Progenitor cell of endocrine pancreas (in vitro differentiated cells): ENCODE data around the gene NSF. TPM values are rescaled to one million over a fixed set of nuclear protein-coding genes. Genes with fewer than 3 reads are reported as not detected.
"Not testable (repeated sequence)": the region's sequence is repeated elsewhere in the genome, so short reads cannot be mapped to it uniquely, and the experiment has no call there.

Experiments used
- DNase-seq: peaks from one replicate; pipeline ENCODE4 v3.0.0; 2021; ENCODE audit warnings: low spot score; ENCODE audit not compliant: unreplicated experiment
- H3K27ac Mint-ChIP-seq: 2 replicates; pipeline ENCODE4 v1.8.0; 2021; ENCODE audit warnings: mild to moderate bottlenecking, moderate library complexity, mixed read lengths
- H3K27me3 Mint-ChIP-seq: 2 replicates; pipeline ENCODE4 v1.8.0; 2021; ENCODE audit warnings: mixed read lengths
- H3K36me3 Mint-ChIP-seq: 2 replicates; pipeline ENCODE4 v1.8.0; 2022; ENCODE audit warnings: mixed read lengths; ENCODE audit not compliant: insufficient read depth
- H3K4me1 Mint-ChIP-seq: 2 replicates; pipeline ENCODE4 v1.8.0; 2021; ENCODE audit warnings: low read depth, mixed read lengths
- H3K4me3 Mint-ChIP-seq: 2 replicates; pipeline ENCODE4 v1.8.0; 2021; ENCODE audit warnings: low read depth, mild to moderate bottlenecking, moderate library complexity, mixed read lengths
- H3K9me3 Mint-ChIP-seq: 2 replicates; pipeline ENCODE4 v1.8.0; 2021; ENCODE audit warnings: low read depth, mixed read lengths
- total RNA-seq: library from RNA; stranded (reverse); gene quantifications from 2 replicates; pipeline ENCODE4 v1.2.1, GENCODE V29; 2021
- TF ChIP-seq, protein P1 (sequence below): fragments of 200-600 bp; sonication (generic); IDR thresholded peaks from one replicate; pipeline ENCODE4 v1.5.0; 2021; ENCODE audit warnings: antibody characterized with exemption, mild to moderate bottlenecking; ENCODE audit not compliant: unreplicated experiment

Gene NSF
- total RNA-seq, 1 donor from 2014 or later: 31.3 TPM

DNA sequence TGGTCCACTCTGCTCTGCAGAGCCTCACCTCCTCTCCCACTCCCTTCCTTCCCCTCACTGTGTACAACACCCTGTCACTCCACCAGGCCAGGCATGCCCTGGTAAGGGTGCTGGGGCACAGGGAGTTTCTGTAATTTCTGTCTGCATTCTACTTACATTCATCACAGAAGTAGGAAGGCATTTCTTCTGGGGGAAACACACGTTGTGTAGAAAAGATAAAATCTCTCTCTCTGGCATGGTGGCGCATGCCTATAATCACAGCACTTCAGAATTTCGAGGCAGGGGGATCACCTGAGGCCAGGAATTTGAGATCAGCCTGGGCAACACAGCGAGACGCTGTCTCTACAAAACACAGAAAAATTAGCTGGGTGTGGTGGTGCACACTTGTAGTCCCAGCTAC is 201.1 kb downstream of the NSF start:
- Mint-ChIP-seq H3K27me3 (peaks cover 39% of the 10 kb centered on the region), H3K4me3 (no peak overlapping the region), H3K9me3 (no peaks in the 10 kb centered on the region), H3K27ac (no peak overlapping the region), H3K4me1 (no peaks in the 10 kb centered on the region), H3K36me3 (no peaks in the 10 kb centered on the region)
- TF ChIP-seq, protein P1, sequence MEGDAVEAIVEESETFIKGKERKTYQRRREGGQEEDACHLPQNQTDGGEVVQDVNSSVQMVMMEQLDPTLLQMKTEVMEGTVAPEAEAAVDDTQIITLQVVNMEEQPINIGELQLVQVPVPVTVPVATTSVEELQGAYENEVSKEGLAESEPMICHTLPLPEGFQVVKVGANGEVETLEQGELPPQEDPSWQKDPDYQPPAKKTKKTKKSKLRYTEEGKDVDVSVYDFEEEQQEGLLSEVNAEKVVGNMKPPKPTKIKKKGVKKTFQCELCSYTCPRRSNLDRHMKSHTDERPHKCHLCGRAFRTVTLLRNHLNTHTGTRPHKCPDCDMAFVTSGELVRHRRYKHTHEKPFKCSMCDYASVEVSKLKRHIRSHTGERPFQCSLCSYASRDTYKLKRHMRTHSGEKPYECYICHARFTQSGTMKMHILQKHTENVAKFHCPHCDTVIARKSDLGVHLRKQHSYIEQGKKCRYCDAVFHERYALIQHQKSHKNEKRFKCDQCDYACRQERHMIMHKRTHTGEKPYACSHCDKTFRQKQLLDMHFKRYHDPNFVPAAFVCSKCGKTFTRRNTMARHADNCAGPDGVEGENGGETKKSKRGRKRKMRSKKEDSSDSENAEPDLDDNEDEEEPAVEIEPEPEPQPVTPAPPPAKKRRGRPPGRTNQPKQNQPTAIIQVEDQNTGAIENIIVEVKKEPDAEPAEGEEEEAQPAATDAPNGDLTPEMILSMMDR: no peak
- no peak for DNase-seq

DNA sequence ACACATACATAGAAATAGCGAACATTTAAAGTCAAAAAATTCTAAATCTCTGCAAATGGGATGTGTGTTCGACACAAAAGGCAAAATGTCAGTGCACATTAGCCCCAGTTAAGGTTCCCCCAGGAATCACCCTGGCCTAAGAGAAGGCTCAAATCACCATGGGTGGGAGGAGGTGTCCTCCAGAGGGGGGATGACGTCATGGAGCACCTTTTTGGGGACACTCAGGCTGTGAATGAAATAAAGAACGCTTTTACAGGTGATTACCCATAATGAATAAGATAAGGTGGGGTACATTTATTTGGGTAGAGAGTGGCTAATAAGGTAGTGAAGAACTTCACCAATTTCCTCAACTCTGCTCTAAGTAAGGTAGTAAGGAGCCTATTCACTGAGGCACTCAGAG is 201.6 kb downstream of the NSF start:
- H3K4me3 Mint-ChIP-seq: no peak overlapping the region
- H3K4me1 Mint-ChIP-seq: no peaks in the 10 kb centered on the region
- TF ChIP-seq, protein P1: no peak
- no peaks in the 10 kb centered on the region for H3K36me3 Mint-ChIP-seq
- no peak for DNase-seq
- peaks cover 43% of the 10 kb centered on the region for H3K27me3 Mint-ChIP-seq
- no peaks in the 10 kb centered on the region for H3K9me3 Mint-ChIP-seq
- H3K27ac Mint-ChIP-seq: no peak overlapping the region

- not testable (repeated sequence) for DNase-seq, H3K27ac Mint-ChIP-seq, H3K36me3 Mint-ChIP-seq, H3K9me3 Mint-ChIP-seq, H3K4me1 Mint-ChIP-seq, H3K4me3 Mint-ChIP-seq
- H3K27me3 Mint-ChIP-seq: peaks cover 49% of the 10 kb centered on the region
These were observed 202.6 kb downstream of the NSF start for GRCh38 chr17:46793023-46793422.

DNA sequence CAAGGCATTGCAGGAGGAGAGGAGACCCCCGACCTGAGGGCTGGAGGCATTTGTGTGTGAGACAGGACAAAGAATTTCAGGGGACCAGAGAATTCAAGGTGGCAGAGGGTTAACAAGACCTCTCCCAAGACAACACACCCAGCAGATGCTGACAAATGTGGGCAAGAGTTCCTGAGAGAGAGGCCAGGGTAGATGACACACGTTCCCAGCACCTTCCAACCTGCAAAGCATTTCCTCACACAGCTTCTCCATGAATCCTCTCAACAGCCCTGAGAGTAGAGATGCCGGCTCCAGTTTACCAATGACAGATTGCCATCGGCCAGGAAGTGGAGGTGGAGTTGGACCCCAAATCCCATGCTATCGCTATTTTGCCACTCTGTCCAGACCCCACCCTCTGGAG is 203.1 kb downstream of the NSF start:
- no peak overlapping the region for H3K4me3 Mint-ChIP-seq
- H3K4me1 Mint-ChIP-seq: no peaks in the 10 kb centered on the region
- no peaks in the 10 kb centered on the region for H3K36me3 Mint-ChIP-seq
- no peak overlapping the region for H3K27ac Mint-ChIP-seq
- no peak for DNase-seq
- TF ChIP-seq, protein P1: no peak
- H3K27me3 Mint-ChIP-seq: peaks cover 44% of the 10 kb centered on the region
- no peaks in the 10 kb centered on the region for H3K9me3 Mint-ChIP-seq

GRCh38 chr17:46794318-46794717 is 203.8 kb downstream of the NSF start:
- no peak overlapping the region for H3K27ac Mint-ChIP-seq

DNA sequence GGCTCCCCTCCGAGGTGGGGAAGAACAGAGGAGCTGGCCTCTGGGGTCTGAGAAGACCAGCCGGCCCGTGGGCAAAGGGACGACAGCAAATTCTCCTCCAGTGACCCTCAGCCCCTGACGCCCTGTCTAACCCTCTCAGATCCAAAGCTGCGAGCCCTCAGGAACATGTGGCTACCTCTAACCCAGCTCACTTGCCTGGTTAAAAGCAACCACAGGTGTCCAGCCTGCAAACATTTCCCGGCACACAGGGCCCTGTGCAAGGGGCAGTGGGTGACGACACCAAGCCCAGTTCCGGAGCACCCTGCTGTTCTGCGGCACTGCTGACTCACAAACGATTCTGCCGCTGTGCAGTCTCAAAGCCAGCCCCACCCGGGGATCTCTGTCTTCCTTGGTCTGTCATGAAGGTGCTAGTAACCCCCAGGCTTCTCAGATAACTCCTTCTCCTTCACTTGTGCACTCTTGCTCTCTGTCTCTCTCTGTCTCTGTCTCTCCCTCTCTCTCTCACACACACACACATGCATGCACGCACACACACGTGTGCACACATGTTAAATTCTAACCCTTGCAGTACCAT is 205.0 kb downstream of the NSF start:
- TF ChIP-seq, protein P1: no peak
- Mint-ChIP-seq H3K27me3 (peaks cover 41% of the 10 kb centered on the region), H3K9me3 (no peaks in the 10 kb centered on the region), H3K4me1 (no peaks in the 10 kb centered on the region), H3K4me3 (no peak overlapping the region), H3K36me3 (no peaks in the 10 kb centered on the region), H3K27ac (no peak overlapping the region)
- DNase-seq: no peak

More at GRCh38 chr17:46794318-46794717, 203.8 kb downstream of the NSF start:
- Mint-ChIP-seq H3K27me3 (peaks cover 41% of the 10 kb centered on the region), H3K4me3 (no peak overlapping the region), H3K4me1 (no peaks in the 10 kb centered on the region), H3K36me3 (no peaks in the 10 kb centered on the region), H3K9me3 (no peaks in the 10 kb centered on the region)
- TF ChIP-seq, protein P1: no peak
- DNase-seq: no peak
